WTC11 (cell line): ENCODE results near the gene MARCHF10.

Experiments used
- CTCF ChIP-seq: fragments of 200-600 bp; IDR thresholded peaks from 2 replicates; pipeline ENCODE4 v1.8.0; 2022; ENCODE audit warnings: antibody characterized with exemption
- E2F5 ChIP-seq: sonication (generic); formaldehyde crosslinking; IDR thresholded peaks from 2 replicates; pipeline ENCODE4 v1.8.1; 2022; ENCODE audit warnings: mild to moderate bottlenecking, moderate library complexity, missing genetic modification reagents
- ELF4 ChIP-seq: sonication (generic); formaldehyde crosslinking; IDR thresholded peaks from 2 replicates; pipeline ENCODE4 v1.8.1; 2022; ENCODE audit warnings: low read depth, mild to moderate bottlenecking, moderate library complexity, missing genetic modification reagents
- NFYB ChIP-seq: sonication (generic); formaldehyde crosslinking; conservative IDR thresholded peaks from 2 replicates; pipeline ENCODE4 v1.8.0; 2022; ENCODE audit warnings: low read depth, missing genetic modification reagents
- NR3C1 ChIP-seq: sonication (generic); formaldehyde crosslinking; conservative IDR thresholded peaks from 2 replicates; pipeline ENCODE4 v1.8.1; 2023; ENCODE audit warnings: low read depth, mild to moderate bottlenecking, missing genetic modification reagents
- TCF7 ChIP-seq: sonication (generic); formaldehyde crosslinking; IDR thresholded peaks from 2 replicates; pipeline ENCODE4 v1.8.0; 2022; ENCODE audit warnings: mild to moderate bottlenecking, low read depth, missing genetic modification reagents, moderate library complexity
- USF1 ChIP-seq: sonication (generic); formaldehyde crosslinking; IDR thresholded peaks from 2 replicates; pipeline ENCODE4 v1.8.0; 2022; ENCODE audit warnings: mild to moderate bottlenecking, missing genetic modification reagents
- ZNF263 ChIP-seq: sonication (generic); formaldehyde crosslinking; IDR thresholded peaks from 2 replicates; pipeline ENCODE4 v1.8.1; 2022; ENCODE audit warnings: low read depth, mild to moderate bottlenecking, moderate library complexity, missing genetic modification reagents
- TF ChIP-seq, protein P1 (sequence below): sonication (generic); formaldehyde crosslinking; IDR thresholded peaks from 2 replicates; pipeline ENCODE4 v1.8.1; 2023; ENCODE audit warnings: mild to moderate bottlenecking, missing genetic modification reagents, moderate library complexity

GRCh38 chr17:62805234-62805633 lies 2.9 kb downstream of the MARCHF10 start:
- TF ChIP-seq CTCF, result no peak
- TF ChIP-seq E2F5 (CRISPR knock-in tag), result no peak
- no peak for TF ChIP-seq NFYB (CRISPR knock-in tag)
- no peak for TF ChIP-seq ELF4
- no peak for TF ChIP-seq USF1 (CRISPR knock-in tag)
- no peak for TF ChIP-seq NR3C1 (CRISPR knock-in tag)
- TF ChIP-seq, protein P1, sequence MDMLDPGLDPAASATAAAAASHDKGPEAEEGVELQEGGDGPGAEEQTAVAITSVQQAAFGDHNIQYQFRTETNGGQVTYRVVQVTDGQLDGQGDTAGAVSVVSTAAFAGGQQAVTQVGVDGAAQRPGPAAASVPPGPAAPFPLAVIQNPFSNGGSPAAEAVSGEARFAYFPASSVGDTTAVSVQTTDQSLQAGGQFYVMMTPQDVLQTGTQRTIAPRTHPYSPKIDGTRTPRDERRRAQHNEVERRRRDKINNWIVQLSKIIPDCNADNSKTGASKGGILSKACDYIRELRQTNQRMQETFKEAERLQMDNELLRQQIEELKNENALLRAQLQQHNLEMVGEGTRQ (CRISPR knock-in tag), result no peak
- no peak for TF ChIP-seq TCF7 (CRISPR knock-in tag)
- no peak for TF ChIP-seq ZNF263
